Measurements from ENCODE around the gene ABTB2. TPM values are rescaled to one million over a fixed set of nuclear protein-coding genes. Genes with fewer than 3 reads are reported as not detected.
"Not testable (repeated sequence)": the region's sequence is repeated elsewhere in the genome, so short reads cannot be mapped to it uniquely, and the experiment has no call there.

ABTB2 gene
- polyA plus RNA-seq, 1 donor from 2014 or later: 0.04 TPM

DNA sequence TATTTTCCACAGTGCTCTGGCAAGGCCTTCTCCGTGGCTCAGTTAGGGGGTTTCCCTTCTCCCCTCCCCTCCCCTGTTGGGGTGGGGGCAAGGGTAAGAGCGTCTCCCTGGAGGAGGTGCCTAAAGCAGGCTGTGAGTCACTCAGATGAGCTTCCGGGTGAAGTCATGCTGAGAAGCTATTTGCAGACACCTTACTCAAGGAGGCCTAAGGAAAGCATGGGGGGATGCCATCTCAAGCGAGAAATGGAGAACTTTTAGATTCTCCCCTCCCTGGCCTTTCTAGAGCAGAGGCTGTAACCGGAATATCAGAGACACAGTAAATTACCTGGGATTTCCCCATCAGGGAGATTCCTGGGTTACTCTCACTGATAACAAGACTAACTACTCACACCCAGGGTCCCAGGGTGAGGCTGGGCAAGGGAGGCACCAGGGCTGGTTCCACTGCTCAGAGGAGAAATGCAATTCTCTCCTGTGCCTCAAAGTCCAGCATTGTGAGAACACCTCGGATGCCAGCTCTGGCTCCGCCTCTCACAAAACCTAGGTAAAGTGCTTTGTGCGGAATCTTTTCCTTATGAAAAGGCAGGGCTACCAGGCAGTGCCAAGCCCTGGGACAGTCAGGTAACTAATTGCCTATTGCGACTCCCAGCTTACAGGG is 123.6 kb downstream of the ABTB2 start:
- peak overlapping the region in 1 of 3 donors; percentile 73 for H3K27ac Mint-ChIP-seq
- H3K4me3 Mint-ChIP-seq: peak overlapping the region in 2 of 4 donors; percentile 30 to 82
- no peaks in the 10 kb centered on the region for H3K36me3 Mint-ChIP-seq
- H3K9me3 Mint-ChIP-seq: peaks cover 0 to 3% (median 0%) of the 10 kb centered on the region in 3 donors
- peaks cover 21 to 29% (median 24%) of the 10 kb centered on the region in 3 donors for H3K4me1 Mint-ChIP-seq
- H3K27me3 Mint-ChIP-seq: no peaks in the 10 kb centered on the region

DNA sequence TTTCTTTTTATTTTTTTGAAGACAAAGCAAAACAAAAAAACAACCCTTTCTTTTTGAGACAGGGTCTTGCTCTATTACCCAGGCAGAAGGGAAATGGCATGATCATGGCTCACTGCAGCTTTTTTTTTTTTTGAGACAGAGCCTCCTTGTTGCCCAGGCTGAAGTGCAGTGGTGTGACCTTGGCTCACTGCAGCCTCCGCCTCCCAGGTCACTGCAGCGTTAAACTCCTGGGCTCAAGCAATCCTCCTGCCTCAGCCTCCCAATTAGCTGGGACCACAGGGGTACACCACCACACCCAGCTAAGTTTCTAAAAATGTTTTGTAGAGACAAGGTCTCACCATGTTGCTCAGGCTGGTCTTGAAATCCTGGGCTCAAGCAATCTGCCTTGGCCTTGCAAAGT is 124.6 kb downstream of the ABTB2 start:
- Mint-ChIP-seq H3K4me1 (peaks cover 21 to 27% (median 24%) of the 10 kb centered on the region in 3 donors), H3K27ac (peak overlapping the region in 1 of 3 donors; percentile 70), H3K4me3 (no peak overlapping the region), H3K27me3 (no peaks in the 10 kb centered on the region), H3K9me3 (peaks cover 0 to 3% (median 0%) of the 10 kb centered on the region in 3 donors), H3K36me3 (no peaks in the 10 kb centered on the region)

DNA sequence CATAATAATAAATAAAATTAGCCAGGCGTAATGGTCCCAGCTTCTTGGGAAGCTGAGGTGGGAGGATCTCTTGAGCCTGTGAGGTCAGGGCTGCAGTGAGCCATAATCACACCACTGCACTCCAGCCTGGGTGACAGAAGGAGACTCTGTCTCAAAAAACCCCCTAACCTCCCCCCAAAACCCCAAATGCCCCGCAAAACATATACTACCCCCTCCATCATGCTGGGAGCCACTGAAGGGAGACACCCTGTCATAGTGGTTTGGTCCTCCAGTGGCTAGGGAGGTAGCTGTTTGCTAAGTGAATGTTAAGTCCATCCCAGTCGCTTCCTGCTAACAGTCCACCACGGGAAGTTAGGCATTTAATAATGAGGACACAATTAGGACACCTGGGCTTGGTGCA is 125.0 kb downstream of the ABTB2 start:
- Mint-ChIP-seq H3K4me1 (peaks cover 21 to 24% (median 24%) of the 10 kb centered on the region in 3 donors), H3K9me3 (no peaks in the 10 kb centered on the region), H3K27me3 (no peaks in the 10 kb centered on the region), H3K4me3 (no peak overlapping the region), H3K27ac (peak overlapping the region in 1 of 3 donors; percentile 70), H3K36me3 (no peaks in the 10 kb centered on the region)

DNA sequence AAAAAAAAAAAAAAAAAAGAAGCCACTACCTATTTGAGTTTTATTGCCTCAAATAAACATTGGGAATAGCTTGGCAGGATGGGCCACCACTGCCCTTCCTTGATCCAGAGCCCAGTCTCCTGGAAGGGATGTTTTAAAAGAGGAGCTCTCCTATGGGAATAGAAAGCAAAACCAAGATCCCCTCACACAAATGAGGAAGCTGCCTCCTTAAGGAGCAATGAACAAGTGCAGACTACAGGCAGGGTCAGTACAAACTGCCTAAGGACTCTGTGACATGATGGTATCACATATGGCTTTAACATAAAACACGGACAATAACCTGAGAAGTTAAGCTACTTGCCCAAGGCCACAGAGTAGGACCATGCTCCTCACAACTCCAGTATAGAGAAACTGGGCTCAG is 131.6 kb downstream of the ABTB2 start:
- peaks cover 2% of the 10 kb centered on the region for H3K27me3 Mint-ChIP-seq
- H3K4me3 Mint-ChIP-seq: no peak overlapping the region
- H3K9me3 Mint-ChIP-seq: no peaks in the 10 kb centered on the region
- no peak overlapping the region for H3K27ac Mint-ChIP-seq
- peaks cover under 1 to 5% (median 3%) of the 10 kb centered on the region in 3 donors for H3K4me1 Mint-ChIP-seq
- H3K36me3 Mint-ChIP-seq: peaks cover 1% of the 10 kb centered on the region

DNA sequence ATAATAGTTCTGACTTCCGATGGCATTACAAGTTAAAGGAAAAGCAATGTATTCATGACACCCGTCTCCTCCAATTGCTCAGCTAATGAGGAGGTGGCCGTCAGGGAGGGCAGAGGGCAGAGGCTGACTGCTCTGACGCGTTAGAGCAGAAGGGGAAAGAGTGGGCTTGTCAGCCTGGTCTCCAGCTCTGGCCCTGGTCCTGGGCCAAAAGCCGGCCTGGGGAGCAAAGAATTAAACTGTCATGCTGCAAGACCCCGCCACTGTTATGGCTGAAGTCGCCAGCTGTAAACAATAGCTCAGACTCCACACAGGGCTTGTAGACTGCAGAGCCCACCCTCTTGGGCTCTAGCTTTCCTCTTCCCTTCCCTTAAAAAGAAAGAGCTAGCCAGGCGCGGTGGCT is 132.7 kb downstream of the ABTB2 start:
- Mint-ChIP-seq H3K4me3 (no peak overlapping the region), H3K4me1 (no peaks in the 10 kb centered on the region), H3K27ac (no peak overlapping the region), H3K27me3 (peaks cover 2% of the 10 kb centered on the region), H3K36me3 (peaks cover 1% of the 10 kb centered on the region), H3K9me3 (no peaks in the 10 kb centered on the region)

DNA sequence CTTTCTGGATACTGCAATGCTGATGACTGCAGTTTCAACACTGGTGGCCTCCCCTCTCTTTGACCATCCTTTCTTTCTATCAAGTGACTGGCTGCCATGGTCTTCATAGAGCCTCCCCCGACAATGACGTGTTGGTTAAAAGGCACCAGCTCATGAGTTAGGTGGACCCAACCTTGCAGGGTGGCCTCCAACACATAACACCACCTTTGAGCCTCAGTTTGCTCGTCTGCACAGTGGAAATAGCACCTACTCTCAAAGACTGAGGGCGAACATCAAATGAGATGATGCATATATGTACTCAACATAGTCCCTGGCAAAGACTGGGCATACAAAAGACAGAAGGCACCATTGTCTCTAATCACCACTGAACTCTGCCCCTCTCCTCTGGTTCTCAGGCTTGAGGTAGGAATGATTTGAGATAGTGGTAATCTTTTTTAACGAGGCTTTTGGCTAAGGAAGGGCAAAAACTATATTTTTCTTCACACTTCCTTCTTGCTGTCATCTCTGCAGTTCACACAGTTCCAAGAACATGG is 133.3 kb downstream of the ABTB2 start:
- H3K4me3 Mint-ChIP-seq: no peak overlapping the region
- peaks cover 1% of the 10 kb centered on the region for H3K36me3 Mint-ChIP-seq
- H3K27ac Mint-ChIP-seq: peak overlapping the region in 1 of 3 donors; percentile 22
- no peaks in the 10 kb centered on the region for H3K4me1 Mint-ChIP-seq
- no peaks in the 10 kb centered on the region for H3K9me3 Mint-ChIP-seq
- H3K27me3 Mint-ChIP-seq: peaks cover 2% of the 10 kb centered on the region

DNA sequence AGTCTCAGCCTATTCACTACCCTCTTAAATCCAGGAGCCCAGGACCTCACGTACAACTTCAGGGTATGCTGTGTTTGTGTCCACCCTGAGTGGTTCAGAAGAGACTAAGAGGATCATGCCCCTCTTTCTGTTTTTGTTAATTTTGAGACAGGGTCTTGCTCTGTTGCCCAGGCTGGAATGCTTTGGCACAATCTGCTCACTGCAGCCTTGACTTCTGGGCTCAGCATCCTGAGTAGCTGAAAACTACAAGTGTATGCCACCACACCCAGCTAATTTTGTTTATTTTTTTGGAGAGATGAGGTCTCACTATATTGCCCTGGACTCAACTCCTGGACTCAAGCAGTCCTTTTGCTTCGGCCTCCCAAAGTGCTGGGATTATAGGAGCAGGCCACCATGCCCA is 133.9 kb downstream of the ABTB2 start:
- Mint-ChIP-seq H3K4me1 (no peaks in the 10 kb centered on the region), H3K27me3 (peaks cover 2% of the 10 kb centered on the region), H3K4me3 (no peak overlapping the region), H3K9me3 (no peaks in the 10 kb centered on the region), H3K27ac (peak overlapping the region in 1 of 3 donors; percentile 22), H3K36me3 (peaks cover 1% of the 10 kb centered on the region)

DNA sequence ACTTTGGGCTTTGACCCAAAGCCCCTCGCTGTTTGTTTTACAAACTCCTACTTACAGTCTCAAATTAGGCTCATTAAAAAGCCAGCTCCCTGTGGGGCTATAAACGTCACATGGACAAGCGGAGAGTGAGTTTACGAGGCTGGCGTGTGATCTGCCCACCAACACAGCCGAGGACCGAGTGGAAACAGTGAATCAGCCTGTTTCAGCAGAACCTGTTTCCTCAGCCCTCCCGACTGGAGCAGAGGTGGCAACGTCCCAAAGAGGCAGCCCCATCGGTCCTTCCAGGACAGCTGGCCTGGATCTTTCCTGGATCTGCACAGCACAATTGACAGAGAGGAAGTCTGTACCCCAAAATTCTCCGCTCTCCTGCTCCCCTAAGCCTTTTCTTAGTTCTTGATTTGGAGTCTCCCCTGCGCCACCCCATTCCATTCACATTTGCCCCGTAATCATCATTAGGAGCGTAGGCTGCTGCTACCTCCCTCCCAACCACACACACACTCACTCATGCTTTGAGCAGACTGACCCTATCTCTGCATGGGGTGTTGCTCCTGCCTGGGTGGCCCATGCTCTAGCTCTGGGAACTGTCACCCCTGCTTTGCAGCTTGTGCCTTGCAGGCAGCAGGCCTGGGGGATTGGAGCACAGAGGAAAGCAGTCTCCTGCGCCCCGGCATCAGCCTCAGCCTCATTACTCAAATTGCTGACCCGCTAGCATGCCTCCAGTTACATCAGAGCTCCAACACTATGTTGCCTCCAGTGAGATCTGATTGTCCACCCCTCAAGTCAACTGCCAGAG is 134.6 kb downstream of the ABTB2 start:
- no peaks in the 10 kb centered on the region for H3K9me3 Mint-ChIP-seq
- no peak overlapping the region for H3K27ac Mint-ChIP-seq
- peaks cover 0 to 1% (median 0%) of the 10 kb centered on the region in 3 donors for H3K4me1 Mint-ChIP-seq
- no peak overlapping the region for H3K4me3 Mint-ChIP-seq
- H3K27me3 Mint-ChIP-seq: peaks cover 2% of the 10 kb centered on the region
- peaks cover 1% of the 10 kb centered on the region for H3K36me3 Mint-ChIP-seq

DNA sequence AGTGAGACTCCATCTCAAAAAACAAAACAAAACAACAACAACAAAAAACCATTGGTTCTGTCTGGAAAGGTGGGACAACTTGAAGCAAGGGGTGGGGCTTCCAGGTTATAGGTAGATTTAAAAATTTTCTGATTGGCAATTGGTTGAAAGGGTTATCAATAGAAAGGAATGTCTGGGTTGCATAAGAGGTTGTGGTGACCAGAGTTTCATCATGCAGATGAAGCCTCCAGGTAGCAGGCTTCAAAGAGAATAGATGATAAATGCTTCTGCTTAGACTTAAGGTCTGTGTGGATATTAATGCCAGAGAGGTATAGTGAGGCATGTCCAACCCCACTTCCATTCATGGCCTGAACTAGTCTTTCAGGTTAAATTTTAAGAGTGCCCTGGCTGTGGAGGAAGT is 135.8 kb downstream of the ABTB2 start:
- Mint-ChIP-seq H3K27ac (no peak overlapping the region), H3K4me1 (peaks cover 0 to 1% (median 0%) of the 10 kb centered on the region in 3 donors), H3K4me3 (no peak overlapping the region), H3K27me3 (no peaks in the 10 kb centered on the region), H3K36me3 (no peaks in the 10 kb centered on the region), H3K9me3 (no peaks in the 10 kb centered on the region)

DNA sequence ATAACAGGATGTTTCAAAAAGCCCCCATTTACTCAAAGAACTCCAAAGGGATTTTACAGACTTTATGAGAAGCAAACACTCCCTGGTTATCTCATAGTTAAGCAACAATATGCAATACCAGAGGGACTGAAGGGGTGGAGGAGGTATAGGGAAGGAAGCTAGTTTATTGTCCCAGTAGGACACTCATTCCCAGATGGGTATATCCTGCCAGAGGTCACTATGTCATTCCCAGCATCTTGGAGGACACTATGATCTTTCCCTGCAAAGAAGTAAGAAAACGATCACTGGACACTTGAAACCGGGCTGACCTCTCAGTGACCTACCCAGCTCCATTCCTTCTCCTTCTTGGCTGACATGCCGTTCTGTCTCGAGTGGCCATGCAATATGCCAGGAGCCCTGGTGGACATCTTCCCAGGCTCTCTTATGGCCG is 137.9 kb downstream of the ABTB2 start:
- Mint-ChIP-seq H3K27ac (no peak overlapping the region), H3K4me3 (no peak overlapping the region), H3K36me3 (no peaks in the 10 kb centered on the region), H3K27me3 (no peaks in the 10 kb centered on the region), H3K4me1 (peaks cover 0 to 1% (median 0%) of the 10 kb centered on the region in 3 donors), H3K9me3 (no peaks in the 10 kb centered on the region)

DNA sequence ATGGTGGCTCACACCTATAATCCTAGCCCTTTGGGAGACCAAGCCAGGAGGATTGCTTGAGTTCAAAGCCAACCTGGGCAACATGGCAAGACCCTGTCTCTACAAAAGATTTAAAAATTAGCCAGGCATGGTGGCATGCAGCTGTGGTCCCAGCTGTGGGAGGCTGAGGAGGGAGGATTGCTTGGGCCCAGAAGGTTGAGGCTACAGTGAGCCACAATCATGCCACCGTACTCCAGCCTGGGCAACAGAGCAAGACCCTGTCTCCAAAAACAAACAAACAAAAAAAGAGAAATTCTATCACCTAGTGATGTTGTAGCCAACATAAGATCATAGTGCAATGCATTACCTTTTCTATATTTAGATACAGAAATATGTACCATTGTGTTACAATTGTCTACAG is 138.5 kb downstream of the ABTB2 start:
- Mint-ChIP-seq H3K27ac (no peak overlapping the region), H3K4me3 (no peak overlapping the region), H3K27me3 (no peaks in the 10 kb centered on the region), H3K9me3 (no peaks in the 10 kb centered on the region), H3K36me3 (no peaks in the 10 kb centered on the region), H3K4me1 (peaks cover 0 to 1% (median 0%) of the 10 kb centered on the region in 3 donors)

DNA sequence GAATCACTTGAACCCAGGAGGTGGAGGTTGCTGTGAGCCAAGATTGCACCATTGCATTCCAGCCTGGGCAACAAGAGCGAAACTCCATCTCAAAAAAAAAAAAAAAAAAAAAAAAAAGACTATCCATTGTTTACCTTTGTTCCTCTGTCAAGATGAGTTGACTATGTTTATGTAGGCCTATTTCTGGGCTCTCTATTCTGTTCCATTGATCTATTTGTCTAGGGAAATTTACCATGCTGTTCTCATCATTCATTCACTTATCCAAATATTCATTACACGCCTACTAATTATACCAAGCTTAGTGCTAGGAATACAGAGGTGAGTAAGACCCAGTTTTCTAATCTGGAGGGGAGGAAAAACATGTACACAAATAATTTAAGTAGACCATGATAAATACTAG is 139.1 kb downstream of the ABTB2 start:
- not testable (repeated sequence) for H3K9me3 Mint-ChIP-seq, H3K27me3 Mint-ChIP-seq, H3K27ac Mint-ChIP-seq, H3K4me1 Mint-ChIP-seq, H3K4me3 Mint-ChIP-seq, H3K36me3 Mint-ChIP-seq

DNA sequence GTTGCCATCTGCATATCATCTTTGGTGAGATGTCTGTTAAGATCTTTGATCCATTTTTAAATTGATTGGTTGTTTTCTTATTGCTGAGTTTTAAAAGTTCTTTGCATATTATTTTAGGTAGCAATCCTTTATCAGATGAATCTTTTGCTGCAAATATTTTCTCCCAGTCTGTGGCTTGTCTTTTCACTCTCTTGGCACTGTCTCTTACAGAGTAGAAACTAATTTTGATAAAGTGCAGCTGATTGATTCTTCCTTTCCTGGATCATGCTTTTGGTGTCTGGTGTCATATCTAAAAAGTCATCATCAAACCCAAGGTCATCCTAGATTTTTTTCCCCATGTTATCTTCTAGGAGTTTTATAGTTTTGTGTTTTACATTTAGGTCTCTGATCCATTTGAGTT is 139.7 kb downstream of the ABTB2 start:
- Mint-ChIP-seq H3K4me3 (no peak overlapping the region), H3K9me3 (no peaks in the 10 kb centered on the region), H3K36me3 (no peaks in the 10 kb centered on the region), H3K27me3 (no peaks in the 10 kb centered on the region), H3K4me1 (peaks cover 0 to 1% (median 0%) of the 10 kb centered on the region in 3 donors), H3K27ac (no peak overlapping the region)

DNA sequence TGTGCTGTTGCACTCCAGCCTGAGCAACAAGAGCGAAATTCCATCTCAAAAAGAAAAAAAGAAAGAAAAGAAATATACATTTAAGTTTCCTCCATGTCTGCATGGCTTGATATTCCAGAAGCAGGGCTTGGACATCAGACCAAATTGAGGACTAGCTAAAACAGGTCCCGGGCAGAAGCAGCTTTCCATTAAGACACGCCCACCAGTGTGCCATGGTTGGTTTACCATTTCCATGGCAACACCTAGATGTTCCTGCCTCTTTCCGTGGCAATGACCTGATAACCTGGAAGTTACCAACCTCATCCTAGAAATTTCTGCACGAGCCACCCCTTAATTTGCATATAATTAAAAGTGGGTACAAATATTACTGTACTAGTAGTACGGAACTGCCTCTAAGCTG is 141.1 kb downstream of the ABTB2 start:
- H3K9me3 Mint-ChIP-seq: no peaks in the 10 kb centered on the region
- H3K4me1 Mint-ChIP-seq: peaks cover 0 to 1% (median 0%) of the 10 kb centered on the region in 3 donors
- H3K27ac Mint-ChIP-seq: no peak overlapping the region
- no peak overlapping the region for H3K4me3 Mint-ChIP-seq
- H3K36me3 Mint-ChIP-seq: no peaks in the 10 kb centered on the region
- H3K27me3 Mint-ChIP-seq: no peaks in the 10 kb centered on the region

DNA sequence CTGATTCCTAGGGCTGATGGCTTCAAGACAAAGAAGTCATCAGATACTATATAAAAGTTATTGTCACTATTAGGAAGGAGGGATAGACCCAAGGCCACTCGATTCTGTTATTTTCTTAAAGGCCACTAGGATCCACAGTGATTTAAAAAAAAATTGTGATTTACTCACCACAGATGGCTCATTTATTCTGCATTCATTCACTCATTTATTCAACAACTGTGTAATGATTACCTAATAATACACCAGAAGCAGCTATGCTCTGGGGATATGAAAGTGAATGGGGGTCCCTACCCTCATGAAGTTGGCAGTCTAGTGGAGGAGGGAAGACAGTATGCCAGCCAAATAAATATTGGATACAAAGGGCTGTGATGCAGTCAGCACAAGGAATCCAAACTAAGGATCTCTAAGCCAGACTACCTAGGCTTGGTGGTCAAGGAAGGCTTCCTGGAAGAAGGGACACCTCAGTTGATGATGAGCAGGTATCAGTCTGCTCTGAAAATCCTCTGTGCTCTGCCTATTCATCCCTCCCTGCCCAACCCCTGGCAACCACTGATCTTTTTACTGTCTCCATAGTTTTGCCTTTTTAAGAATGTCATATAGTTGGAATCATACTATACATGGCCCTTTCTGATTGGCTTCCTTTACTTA is 141.9 kb downstream of the ABTB2 start:
- Mint-ChIP-seq H3K27ac (no peak overlapping the region), H3K27me3 (no peaks in the 10 kb centered on the region), H3K36me3 (no peaks in the 10 kb centered on the region), H3K4me1 (peaks cover 0 to 1% (median 0%) of the 10 kb centered on the region in 3 donors), H3K4me3 (no peak overlapping the region), H3K9me3 (no peaks in the 10 kb centered on the region)

All from IgD-negative memory B cell (primary cell).